ENCODE measurements around the gene ELF3.
"Not testable (repeated sequence)": the region's sequence is repeated elsewhere in the genome, so short reads cannot be mapped to it uniquely, and the experiment has no call there.

Gene ELF3

DNA sequence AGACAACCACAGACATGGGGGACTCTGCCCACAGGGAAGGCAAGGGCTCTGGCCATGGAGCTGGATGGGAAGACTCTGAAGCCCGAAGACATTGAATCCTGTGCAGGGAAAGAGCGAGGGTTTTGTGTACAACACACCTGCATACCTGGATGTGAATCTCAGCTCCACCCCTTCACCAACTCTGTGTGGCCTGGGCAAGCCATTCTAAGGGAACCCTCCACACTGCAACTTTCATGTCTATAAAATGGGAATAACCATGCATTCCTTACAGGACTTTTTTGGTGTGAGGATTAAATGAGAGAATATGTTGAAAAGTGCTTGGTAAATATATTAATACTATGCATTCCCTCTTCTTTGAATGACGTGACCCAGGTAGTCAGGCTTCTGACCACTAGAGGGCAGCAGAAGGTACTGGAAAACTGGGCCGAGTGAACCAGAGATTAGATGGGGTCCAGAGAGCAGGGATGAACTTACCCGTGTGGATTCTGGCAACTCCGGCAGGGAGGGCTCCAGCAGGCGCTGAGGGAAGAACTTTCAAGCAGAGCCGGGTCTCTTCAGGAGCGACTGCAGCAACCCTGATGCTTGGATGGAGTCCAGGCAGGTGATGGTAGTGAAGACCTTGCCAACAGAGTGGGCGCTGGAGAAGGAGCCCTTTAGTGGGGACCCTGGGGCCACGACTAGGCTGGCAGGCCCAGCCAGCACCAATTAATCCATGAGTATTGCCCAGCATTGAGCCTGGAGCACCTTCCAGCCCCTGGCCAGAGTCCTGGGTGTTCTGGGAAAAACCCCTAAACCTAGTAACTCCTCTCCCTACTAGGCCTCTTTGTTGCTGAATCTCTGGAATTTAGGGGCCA, 834 bp upstream of the ELF3 start:
- DNase-seq: no peak

DNA sequence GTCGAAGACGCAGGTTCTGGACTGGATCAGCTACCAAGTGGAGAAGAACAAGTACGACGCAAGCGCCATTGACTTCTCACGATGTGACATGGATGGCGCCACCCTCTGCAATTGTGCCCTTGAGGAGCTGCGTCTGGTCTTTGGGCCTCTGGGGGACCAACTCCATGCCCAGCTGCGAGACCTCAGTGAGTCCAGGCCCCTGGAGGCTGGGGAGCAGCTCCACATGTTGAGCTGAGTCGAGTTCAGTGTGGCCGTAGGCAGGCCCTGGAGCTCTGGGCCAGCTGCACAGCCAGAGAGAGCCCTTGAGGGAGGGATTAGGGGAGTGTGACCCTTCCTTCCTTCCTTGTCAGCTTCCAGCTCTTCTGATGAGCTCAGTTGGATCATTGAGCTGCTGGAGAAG, 1.6 kb downstream of the ELF3 start:
- DNase-seq: no peak

DNA sequence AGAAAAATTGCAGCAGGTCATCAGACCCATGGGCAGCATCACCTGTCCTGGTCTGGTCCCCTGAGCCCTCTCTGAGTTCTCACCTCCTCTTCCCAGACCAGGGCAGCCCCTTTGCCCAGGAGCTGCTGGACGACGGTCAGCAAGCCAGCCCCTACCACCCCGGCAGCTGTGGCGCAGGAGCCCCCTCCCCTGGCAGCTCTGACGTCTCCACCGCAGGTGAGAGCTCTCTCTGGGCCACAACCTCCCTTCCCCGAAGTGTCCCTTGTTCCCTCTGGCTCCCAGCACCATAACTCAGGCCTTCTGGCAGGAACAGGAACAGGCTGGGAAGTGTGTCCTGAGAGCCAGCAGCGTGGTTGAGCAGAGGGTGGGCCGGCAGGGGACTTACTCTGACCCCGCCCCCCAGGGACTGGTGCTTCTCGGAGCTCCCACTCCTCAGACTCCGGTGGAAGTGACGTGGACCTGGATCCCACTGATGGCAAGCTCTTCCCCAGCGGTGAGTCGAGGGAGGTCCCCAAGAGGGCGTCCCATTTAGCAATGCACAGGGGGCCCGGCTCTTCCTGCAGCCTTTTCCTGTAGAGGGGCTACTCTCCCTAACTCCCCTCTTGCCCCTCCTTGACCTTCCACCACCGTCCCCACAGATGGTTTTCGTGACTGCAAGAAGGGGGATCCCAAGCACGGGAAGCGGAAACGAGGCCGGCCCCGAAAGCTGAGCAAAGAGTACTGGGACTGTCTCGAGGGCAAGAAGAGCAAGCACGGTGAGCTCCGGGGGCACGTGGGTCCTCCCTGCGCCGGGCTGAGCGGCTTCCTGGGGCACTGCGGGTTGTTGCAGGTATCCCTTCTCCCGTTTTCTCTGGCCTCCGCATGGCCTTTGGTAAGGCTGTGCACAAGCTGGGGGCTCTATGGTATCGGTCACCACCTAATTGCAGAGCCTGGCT, 2.4 kb downstream of the ELF3 start:
- DNase-seq: no peak

DNA sequence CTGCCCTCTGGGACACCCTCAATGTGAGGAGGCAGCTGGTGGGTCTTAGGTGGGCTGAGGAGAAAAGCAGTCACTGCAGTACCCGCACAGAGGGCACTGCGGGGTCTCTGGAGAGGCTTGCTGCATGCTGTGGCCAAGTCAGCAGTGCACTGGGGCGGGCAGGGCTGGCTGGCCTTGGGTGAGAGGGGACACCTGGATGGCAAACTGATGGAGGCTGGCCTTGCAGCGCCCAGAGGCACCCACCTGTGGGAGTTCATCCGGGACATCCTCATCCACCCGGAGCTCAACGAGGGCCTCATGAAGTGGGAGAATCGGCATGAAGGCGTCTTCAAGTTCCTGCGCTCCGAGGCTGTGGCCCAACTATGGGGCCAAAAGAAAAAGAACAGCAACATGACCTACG, 3.2 kb downstream of the ELF3 start:
- DNase-seq: no peak

DNA sequence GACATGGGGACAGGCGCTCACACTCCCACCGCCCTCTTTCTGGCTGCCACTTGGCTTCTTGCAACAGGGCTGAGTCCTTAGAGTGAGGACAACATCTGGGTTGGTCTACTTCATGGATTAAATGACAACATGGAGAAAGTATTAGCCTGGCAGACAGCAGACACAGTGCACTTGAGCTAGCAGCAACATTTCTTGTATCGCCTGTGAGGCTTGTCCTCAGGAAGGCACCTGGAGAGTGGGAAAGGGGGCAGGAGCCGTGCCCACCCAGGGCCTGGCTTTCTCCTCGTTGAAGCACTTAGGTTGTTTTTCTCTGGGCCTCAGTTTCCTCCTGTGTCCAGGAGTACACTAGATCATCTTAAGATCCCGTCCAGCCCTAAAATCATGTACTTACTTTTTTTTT, 3.7 kb downstream of the ELF3 start:
- DNase-seq: no peak

DNA sequence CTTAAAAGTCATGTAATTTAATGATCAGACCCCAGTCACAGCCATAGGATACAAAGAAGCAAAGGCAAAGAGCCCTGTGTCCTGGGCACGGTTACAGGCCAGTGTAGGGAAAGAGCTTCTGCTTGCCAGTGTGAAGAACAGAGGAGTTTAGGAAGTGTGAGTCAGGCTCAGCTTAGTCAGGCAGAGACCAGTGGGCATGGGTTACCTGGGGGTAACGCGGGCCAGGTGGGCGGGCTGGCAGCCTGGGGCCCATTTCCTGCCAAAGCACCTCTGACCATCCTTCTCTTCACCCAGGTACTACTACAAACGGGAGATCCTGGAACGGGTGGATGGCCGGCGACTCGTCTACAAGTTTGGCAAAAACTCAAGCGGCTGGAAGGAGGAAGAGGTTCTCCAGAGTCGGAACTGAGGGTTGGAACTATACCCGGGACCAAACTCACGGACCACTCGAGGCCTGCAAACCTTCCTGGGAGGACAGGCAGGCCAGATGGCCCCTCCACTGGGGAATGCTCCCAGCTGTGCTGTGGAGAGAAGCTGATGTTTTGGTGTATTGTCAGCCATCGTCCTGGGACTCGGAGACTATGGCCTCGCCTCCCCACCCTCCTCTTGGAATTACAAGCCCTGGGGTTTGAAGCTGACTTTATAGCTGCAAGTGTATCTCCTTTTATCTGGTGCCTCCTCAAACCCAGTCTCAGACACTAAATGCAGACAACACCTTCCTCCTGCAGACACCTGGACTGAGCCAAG, 4.7 kb downstream of the ELF3 start:
- DNase-seq: no peak

DNA sequence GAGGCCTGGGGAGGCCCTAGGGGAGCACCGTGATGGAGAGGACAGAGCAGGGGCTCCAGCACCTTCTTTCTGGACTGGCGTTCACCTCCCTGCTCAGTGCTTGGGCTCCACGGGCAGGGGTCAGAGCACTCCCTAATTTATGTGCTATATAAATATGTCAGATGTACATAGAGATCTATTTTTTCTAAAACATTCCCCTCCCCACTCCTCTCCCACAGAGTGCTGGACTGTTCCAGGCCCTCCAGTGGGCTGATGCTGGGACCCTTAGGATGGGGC, 5.2 kb downstream of the ELF3 start:
- DNase-seq: no peak

DNA sequence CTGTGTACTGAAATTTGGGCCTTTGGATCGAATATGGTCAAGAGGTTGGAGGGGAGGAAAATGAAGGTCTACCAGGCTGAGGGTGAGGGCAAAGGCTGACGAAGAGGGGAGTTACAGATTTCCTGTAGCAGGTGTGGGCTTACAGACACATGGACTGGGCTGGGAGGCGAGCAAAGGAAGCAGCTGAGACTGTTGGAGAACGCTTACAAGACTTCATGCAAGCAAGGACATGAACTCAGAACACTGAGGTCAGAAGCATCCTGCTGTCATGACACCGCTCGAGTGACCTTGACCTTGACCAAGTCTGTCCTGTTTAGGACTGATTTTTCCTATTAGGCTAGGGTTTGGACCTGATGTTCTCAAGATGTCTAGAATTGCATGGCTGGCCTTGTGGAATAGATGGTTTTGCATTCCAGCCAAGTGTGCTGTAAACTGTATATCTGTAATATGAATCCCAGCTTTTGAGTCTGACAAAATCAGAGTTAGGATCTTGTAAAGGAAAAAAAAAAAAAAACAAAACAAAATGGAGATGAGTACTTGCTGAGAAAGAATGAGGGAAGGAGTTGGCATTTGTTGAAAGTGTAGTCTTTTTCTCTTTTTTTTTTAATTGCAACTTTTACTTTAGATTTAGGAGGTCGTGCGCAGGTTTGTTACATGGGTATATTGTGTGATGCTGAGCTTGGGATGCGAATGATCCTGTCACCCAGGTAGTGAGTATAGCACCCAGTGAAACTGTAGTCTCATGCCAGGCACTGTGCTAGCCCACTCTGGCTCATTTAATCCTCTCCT, 5.8 kb downstream of the ELF3 start:
- no peak for DNase-seq

DNA sequence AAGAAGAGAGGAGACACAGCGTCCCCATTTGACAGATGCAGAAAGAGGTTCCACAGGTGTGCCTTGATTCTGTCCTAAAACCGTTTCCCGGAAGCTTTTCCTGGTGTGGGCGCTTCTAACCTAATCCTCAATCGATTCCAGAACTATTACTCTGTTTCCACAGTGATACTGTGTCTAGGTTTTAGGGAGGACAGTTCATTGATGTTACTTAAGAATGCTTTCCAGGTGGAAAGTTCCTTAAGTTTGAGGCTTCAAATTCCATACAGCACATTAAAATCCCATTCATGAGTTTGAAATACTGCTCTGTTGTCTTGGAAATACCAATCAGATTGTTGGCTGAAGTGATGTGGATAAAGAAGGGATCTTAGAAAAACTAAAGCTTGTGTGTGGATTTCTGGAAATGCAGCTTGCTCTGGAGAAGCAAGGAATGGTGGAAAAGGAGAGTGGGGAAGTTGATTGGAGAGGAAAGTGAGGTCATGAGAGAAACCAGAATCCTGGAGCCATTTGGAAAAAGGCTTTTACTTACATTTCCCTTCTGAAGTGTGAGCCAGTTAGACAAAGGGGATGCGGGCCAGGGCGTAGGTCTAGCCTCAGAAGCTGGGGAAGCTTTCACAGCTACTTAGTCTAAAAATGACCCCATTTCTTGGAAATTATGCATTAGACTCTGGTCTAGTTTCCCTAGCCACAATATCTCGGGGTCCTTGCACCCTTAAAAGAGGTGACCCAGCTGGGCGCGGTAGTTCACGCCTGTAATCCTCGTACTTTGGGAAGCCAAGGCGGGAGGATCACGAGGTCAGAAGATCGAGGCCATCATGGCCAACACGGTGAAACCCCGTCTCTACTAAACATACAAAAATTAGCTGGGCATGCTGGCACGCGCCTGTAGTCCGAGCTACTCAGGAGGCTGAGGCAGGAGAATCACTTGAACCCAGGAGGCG, 6.7 kb downstream of the ELF3 start:
- DNase-seq: no peak

DNA sequence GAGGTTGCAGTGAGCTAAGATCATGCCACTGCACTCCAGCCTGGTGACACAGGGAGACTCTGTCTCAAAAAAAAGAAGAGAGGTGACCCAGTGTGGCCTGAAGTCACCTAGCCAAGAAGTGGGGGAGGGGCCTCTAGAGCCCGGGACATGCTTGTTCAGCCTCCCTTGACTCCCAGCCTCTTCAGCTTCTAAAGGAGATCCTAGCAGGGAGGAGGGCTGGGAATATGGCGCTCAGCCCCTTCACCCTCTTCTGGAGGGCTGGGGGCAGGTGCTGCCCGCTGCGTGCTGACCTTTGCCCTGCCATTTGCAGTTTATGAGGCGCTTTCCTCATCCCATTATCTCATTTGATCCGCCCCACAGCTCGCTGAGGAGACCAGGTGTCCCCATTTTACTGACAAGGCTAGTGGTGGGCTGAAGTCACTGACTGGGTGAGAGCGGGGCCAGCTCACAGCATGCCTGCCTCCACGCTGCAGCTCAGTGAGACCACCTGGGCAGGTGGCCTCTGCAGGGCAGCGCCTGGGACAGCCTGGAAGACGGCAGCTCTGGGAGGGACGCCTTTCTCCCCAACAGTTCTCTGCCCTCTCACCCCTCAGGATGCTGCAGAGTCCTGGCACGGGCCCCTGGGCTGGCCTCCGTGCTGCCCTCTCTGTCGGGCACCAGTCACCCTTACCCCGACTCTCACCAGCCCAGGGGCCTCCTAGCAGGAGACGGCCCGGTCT, 7.5 kb downstream of the ELF3 start:
- DNase-seq: no peak

DNA sequence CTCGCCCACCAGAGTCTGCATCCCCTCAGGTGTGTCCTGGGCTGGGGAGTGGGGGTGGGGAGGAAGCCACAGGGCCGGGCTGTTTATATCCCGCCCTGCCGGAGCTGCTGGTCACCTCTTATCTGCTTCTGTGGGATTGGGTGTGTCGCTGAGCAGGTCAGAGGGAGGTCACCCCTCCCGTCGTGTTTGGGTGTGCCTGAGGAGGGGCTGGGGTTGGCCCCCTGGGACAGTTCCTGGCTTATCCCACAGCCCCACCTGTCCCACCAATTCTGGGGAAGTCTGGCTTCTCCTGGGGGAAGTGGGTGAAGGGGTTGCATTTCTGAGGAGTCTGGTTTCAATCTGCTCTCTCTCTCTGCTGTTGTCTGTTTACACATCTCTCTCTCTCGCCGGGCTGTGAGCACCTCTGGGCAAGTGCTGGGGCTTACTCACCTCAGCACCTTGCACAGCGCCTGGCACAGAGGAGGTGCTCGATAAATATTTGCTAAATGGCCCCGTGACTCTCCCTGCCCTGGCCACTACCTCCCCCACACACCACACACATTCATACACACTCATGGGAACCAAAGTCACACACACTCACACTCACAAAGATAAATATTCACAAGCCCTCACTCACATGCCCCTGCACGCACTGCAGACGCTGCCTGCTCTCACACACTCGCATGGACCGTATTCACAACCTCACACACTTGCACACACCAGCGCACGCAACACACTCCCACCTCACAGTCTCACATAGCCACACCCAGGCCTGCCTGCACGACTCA, 8.3 kb downstream of the ELF3 start:
- no peak for DNase-seq

DNA sequence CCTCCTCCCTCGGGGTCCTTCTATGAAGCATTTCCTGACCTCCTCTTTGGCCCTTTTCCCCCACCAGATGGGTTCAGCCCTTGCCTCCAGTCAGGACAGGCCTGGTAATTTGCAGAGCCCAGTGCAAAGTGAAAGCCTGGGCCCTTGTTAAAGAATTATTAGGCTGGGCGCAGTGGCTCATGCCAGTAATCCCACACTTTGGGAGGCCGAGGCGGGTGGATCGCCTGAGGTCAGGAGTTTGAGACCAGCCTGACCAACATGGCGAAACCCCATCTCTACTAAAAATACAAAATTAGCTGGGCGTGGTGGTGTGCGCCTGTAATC, 8.8 kb downstream of the ELF3 start:
- not testable (repeated sequence) for DNase-seq

DNA sequence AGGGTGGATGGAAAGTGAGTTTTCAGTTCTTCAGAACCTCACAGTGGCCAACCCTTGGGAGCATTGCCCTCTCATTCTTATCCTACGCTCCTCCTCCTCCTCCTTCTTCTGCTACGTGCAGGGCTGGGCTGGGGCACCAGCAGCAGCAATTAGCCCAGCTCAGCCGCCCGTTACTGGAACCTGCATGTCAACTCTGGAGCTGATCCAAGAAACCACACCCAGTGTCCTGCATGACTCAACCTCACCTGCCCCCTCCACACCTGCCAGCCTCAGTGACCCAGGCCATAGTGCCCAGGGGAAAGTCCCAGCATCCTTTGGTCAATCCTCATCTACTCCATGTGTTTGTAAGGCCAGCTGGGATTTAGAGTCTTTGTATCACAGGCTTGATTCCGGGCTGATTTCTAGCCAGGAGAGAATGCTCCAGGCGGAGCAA, 12.6 kb downstream of the ELF3 start:
- DNase-seq: no peak

DNA sequence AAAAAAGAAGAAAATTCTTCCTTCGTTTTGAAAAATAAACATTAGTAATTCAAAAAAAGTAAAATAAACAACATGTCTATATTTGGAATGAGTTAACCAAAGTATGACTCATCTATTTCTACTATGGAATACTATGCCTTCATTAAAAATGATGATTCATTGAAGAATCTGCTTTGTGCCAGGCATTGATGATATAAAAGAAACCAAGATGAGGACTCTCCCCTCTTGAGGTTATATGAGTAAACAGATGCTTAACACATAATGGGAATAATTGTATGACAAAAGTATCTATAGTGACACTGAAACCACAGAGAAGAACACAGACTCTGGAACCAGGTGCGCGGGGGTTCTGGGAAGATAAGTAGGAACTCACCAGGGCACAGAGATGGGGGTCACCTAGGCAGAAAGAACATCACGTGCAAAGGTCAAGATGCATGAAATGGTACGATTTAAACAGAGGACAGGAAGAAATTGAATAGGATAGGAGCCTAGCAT, 18.8 kb downstream of the ELF3 start:
- DNase-seq: no peak

DNA sequence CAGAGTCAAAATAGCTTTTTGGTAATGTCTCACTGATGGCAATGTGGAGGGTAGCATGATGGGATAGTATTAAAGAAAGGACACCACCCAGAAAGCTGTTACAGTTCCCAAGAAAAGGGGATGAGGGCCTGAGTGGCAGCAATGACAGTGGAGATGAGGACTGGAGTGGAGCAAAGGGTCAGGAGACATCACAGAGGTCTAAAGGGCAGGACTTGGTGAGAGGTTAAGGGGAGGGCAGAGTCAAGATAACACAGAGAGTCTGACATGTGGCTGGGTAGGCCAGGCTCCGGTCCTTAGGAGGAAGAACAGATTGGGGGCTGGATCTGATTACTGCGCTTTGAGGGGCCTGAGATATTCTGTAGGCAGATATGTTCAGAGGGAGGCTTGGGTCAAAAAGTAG, 19.3 kb downstream of the ELF3 start:
- no peak for DNase-seq

DNA sequence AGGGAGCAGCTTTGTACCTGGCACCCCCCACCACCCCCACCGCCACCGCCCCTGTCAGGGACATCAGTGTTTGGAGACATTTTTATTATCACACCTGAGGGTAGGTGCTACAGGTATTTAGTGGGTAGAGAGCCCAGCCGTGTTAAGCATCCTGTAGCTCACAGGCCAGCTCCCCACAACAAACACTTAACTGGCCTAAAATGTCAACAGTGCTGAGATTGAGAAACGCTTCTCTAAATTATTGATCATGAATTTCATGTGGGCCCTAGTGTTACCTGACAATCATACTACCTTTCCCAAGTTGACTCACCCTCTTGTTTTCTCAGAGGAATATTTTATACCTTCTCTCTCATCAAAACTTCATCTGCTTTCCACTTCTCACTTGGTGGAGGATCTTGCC, 21.4 kb downstream of the ELF3 start:
- no peak for DNase-seq

DNA sequence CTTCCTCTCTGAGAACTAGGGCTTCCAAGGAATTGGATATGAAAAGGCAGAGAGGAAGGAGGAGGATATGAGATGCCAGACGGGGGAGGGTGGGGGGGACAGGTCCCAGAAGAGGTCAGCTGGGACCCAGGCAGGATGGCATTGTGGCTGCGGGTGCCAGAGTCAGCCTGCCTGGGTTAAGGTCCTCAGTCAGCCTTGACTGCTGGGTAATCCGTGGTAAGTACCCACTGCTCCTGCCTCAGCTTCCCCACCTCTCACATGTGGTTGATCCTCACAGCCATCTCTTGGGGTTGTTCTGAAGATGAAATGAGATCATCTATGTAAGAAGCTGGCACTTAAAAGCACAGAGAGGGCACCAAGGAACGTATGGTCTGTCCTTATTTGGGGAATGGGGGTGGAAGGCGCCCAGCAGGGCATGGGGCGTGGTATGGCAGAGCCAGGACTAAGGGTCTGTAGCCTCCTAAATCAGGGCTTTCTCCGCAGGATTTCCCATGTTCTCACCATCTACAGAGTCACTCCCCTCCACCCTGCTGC, 23.8 kb downstream of the ELF3 start:
- DNase-seq: no peak

DNA sequence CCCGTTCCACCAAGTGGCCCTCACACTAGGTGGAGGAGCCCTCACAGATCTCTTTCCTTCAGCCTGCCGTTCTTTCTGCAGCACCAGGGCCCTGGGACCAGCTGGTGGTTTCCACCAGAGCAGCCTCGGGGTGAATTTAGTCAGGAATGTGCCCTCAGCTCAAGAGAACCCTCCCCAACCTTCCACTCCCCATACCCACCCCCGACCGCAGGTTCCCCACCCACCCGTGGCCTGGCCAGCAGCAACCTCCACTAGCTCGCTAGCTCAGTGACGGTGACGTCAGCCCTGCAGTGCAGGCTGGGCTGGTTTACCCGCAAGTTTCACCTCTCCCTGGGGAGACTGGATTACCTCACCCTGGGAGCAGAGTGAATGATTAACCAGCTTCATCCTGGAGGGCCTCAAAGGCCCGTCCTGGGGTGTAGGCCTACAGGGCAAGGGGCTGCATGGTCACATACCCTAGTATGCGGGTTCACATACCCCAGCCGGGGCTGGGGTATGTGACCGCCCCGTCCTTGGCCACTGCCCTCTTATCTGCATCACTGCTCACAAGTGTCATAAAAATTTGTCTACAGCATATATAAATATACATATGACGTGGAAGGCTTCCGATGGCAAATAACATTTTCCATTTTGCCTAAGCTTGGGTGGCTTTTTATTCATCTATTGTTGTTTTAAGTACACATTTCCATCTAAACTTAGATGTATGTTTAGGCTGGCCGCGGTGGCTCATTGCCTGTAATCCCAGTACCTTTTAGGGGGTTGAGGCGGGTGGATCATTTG, 24.5 kb downstream of the ELF3 start:
- no peak for DNase-seq
